NCI-H1105 (cell line): ENCODE measurements around the gene SDK2.
"Not testable (repeated sequence)": the region's sequence is repeated elsewhere in the genome, so short reads cannot be mapped to it uniquely, and the experiment has no call there.

Experiments
- DNase-seq: peaks from one replicate; lab custom pipeline; 2025; lab: John Stamatoyannopoulos, UW

The SDK2 gene

GRCh38 chr17:73453494-73453893 lies 190.8 kb downstream of the SDK2 start:
- not testable (repeated sequence) for DNase-seq

- no peak for DNase-seq
These were observed 191.2 kb downstream of the SDK2 start for GRCh38 chr17:73453090-73453489.

- no peak for DNase-seq
These were observed 192.2 kb downstream of the SDK2 start for GRCh38 chr17:73452009-73452408.

DNA sequence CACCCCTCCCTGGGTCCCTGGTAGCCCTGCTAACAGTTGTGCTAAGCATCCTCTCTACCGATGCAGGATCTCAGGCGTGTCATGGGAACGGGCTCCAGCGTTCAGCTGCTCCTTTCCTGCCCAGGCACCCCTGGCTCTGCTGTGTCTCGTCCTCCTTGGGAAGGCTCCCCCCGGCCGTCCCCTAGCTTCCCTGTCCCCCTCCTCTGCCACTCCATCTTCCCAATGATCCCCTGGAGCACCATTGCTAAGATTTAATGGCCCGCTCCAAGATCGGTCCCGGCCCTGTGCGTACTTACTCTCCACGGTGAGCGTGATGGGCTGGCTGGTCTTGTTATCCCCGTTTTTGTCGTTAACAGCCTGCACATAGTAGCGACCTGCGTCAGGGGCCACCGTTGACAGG lies 196.9 kb downstream of the SDK2 start:
- DNase-seq: no peak

DNA sequence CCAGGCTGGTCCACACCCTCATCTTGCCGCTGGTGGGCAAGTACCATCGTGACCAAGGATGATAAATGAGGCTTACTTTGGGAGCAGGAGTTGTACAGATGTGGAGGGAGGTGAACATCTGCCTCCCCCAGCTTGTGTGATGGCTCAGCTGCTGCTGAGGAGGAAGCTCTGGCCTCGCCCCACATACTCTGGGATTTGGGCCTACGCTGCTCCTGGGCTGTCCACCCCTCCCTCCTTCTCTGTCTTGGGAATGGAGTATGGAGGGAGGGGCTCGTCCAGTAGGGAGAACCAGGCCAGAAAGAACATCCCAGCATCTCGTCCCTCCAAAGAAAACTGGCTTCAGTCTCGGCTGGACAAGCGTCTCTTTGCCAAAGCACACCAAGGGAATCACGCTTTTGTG lies 197.6 kb downstream of the SDK2 start:
- no peak for DNase-seq

- no peak for DNase-seq
These were observed 198.8 kb downstream of the SDK2 start for GRCh38 chr17:73445466-73445865.

DNA sequence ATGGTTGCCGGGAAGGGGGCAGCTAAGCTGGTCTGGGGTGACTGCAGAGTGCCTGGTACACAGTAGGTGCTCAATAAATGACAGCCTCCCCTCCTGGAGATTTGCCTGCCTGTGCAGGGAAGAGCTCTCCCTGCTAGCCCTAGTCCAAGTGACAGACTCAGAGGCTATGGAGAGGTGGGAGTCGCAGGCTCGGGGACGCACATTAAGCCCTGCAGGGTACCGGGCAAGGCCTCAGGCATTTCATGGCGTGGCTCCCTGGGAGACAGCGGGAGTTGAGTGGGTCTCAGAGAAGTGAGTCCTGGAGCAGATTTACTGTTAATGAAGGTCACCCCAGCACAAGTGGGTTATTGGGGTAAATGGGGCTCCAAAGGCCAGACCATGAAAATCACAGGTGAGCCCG lies 200.2 kb downstream of the SDK2 start:
- no peak for DNase-seq

GRCh38 chr17:73439597-73439996 lies 204.6 kb downstream of the SDK2 start:
- DNase-seq: no peak

- no peak for DNase-seq
These were observed 206.4 kb downstream of the SDK2 start for GRCh38 chr17:73437826-73438225.

DNA sequence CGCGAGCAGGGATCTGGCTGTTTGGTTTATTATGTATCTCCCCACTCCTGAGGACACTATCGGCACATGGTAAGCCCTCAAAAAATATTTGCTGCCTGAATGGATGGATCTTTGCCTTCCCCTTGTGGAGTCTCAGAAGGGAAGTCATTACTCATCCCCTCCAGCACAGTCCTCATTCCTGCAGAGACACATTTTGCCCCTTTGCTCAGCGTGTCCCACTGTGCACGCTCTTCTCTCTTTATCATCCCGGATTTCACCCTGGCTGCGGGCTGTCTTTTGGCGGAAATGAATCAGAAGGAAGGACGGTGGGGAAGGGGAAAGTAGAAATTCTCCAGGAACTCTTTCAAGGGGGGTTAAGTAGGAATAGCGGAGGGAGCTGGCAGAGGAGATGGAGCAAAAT lies 207.3 kb downstream of the SDK2 start:
- no peak for DNase-seq

- DNase-seq: no peak
These were observed 208.8 kb downstream of the SDK2 start for GRCh38 chr17:73435412-73435811.

DNA sequence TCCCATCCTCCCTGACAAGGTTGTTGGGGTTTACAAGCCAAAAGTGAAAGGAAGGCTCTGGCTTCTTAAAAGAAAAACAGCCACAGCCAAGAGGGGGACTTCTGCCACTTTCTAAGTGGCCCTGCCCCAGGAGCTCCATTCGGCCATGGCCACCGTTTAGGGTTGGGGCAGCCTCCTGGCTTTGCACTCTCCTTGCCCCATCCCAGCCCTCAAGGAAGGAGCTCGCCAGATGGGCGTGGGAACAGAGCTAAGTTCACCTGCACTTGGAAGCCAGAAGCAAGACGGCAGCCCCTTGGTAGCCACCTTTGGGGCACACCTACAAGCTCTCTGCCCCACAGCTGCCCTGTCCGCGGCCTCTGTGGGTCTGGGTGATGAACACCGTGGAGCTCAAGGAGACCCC lies 210.1 kb downstream of the SDK2 start:
- no peak for DNase-seq

DNA sequence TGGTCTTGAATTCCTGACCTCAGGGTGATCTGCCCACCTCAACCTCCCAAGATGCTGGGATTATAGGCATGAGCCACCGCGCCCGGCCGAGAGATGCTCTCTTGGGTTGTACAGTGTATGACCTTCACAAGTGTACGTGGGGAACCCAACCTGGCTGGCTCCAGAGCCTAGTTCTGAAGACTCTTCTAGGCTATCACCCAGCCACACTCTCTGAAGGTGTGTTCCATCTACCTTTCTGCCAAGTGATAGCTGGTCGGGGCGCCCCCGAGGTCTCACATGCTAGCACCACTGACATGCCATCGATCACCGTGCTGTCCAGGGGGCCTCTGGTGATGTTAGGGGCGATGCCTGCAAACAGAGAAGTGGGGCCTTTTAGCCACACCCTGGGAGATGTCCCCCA lies 210.7 kb downstream of the SDK2 start:
- no peak for DNase-seq

GRCh38 chr17:73432624-73433190 lies 211.5 kb downstream of the SDK2 start:
- no peak for DNase-seq

DNA sequence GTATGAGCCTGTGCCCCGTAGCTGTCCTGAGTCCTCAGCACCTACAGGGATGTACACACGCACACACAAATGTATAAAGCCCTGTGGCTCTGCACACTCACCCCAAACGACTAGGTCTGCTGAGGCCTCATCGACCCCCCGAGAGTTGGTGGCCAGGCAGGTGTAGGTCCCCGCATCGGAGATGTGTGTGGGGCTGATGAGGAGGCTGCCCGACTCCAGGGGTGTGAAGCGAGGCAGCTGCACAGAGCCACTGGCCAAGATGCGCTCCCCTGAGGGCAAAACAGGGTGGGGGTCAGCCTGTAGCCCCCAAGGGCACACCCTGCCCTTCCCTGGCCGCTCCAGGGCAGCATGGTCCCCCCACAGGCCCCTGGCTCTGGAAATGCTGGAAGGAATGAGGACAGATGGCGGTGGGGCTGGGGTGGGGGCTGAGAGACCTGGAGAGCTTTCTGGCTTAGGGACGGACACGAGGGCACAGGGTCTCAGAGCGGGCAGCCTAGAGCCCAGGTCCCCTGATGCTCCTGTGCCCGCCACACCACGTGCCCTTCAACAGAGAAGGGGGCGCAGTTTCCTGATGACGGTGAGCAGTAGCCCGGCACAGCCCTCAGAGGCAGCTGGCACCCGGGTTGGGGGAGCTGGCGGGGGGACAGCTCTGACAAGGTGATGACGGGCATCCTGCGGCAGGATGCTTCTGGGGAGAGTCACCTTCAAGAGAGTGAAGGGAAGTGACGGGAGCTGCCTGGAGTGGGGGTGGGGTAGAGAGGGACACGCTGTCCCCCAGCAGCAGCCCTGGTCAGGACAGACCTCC lies 212.6 kb downstream of the SDK2 start:
- DNase-seq: no peak

DNA sequence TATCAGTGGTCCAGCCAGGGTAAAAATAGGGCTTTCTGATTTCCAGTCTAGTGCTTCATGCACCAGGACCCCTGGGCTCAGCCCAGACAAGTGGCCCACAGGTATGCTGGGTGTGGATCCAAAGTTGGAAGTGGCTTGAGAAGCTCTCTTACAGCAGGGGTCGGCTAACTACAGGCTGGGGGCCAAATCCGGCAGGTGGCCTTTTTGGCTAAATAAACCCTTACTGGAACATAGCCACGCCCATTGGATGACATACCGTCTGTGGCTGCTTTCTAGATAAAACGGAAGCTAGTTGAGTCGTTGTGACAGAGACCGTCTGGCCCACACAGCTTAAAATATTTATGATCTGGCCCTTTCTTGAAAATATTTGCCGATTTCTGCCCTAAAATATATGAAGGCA lies 213.4 kb downstream of the SDK2 start:
- DNase-seq: peak; percentile 2

- DNase-seq: no peak
These were observed 214.0 kb downstream of the SDK2 start for GRCh38 chr17:73430165-73430680.

GRCh38 chr17:73429440-73430164 lies 214.6 kb downstream of the SDK2 start:
- peak; percentile 63 for DNase-seq

GRCh38 chr17:73427198-73427597 lies 217.0 kb downstream of the SDK2 start:
- no peak for DNase-seq

GRCh38 chr17:73424571-73424970 lies 219.7 kb downstream of the SDK2 start:
- no peak for DNase-seq

GRCh38 chr17:73423806-73424205 lies 220.4 kb downstream of the SDK2 start:
- DNase-seq: no peak

DNA sequence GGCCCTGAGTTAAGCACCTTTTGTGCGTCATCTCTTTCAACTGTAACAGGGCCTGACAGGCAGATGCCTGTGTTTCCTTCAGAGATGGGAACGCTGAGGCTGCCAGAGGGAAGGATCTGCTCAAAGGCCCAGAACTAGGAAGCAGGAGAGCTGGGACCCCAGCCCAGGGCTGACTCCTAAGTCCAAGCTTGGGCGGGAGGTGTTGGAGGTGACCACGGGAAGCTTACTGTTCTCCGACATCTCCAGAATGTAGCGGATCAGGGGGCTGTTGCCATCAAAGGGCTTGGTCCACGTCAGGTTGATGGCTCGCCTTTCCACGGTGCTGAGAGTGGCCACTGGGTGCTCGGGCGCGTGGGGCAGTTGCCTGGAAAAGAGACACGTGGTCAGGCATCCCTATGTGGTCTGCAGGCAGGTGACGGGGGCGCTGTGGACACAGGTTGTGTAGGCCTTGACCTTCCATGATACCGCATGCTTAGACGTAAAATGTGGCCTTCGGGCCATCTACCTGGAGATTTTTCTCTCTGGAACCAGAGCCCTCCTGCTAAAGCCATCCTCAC lies 221.0 kb downstream of the SDK2 start:
- DNase-seq: no peak

DNA sequence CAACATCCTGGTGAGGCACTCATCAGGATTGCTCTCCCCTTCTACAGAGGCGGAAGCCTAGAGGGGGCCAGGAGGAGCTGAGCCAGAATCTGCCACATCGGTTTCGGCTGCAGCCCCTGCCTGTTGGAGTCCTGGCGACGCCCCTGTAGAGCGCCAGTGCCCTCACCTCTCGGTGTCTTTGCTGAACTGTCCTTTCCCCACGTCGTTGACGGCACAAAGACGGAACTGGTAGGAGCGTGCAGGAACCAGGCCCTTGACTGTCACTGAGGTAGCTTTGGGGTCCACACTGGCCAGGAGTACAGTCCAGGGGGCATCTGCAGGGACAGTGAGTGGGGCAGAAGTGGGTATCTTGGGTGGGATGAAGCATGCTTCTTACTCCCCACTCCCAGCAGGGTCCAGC lies 222.1 kb downstream of the SDK2 start:
- DNase-seq: no peak
